H9 (cell line): Measurements from ENCODE around the gene NPRL2. TPM values are rescaled to one million over a fixed set of nuclear protein-coding genes. Genes with fewer than 3 reads are reported as not detected.

Experiments used
- DNase-seq: peaks from one replicate; pipeline ENCODE4 v3.0.0-alpha.2; 2017
- H2AFZ ChIP-seq: one replicate; pipeline ENCODE4 v1.6.1; 2013; ENCODE audit warnings: mild to moderate bottlenecking, low read length, control low read depth, moderate library complexity
- H2AK5ac ChIP-seq: 2 replicates; pipeline ENCODE4 v1.6.1; 2013; ENCODE audit warnings: low read length, control low read depth, mixed read lengths; ENCODE audit not compliant: insufficient read length
- H2BK120ac ChIP-seq: one replicate; pipeline ENCODE4 v1.6.1; 2013; ENCODE audit warnings: low read depth, mild to moderate bottlenecking, low read length, control low read depth, inconsistent platforms; ENCODE audit not compliant: poor library complexity, severe bottlenecking
- H2BK12ac ChIP-seq: 2 replicates; pipeline ENCODE4 v1.6.1; 2013; ENCODE audit warnings: low read length, control low read depth, mixed read lengths, low read depth; ENCODE audit not compliant: insufficient read length
- H2BK15ac ChIP-seq: 2 replicates; pipeline ENCODE4 v1.6.1; 2013; ENCODE audit warnings: low read depth, low read length, control low read depth
- H2BK20ac ChIP-seq: one replicate; pipeline ENCODE4 v1.6.1; 2013; ENCODE audit warnings: low read depth, mild to moderate bottlenecking, low read length, control low read depth, inconsistent platforms; ENCODE audit not compliant: poor library complexity, severe bottlenecking
- H2BK5ac ChIP-seq: 2 replicates; pipeline ENCODE4 v1.6.1; 2013; ENCODE audit warnings: low read length, control low read depth, mixed read lengths; ENCODE audit not compliant: insufficient read length
- H3K14ac ChIP-seq: 2 replicates; pipeline ENCODE4 v1.6.1; 2013; ENCODE audit warnings: low read length, control low read depth; ENCODE audit not compliant: insufficient read depth
- H3K18ac ChIP-seq: 2 replicates; pipeline ENCODE4 v1.6.1; 2013; ENCODE audit warnings: low read depth, mild to moderate bottlenecking, mixed read lengths, low read length, control low read depth; ENCODE audit not compliant: insufficient read length
- H3K23ac ChIP-seq: 2 replicates; pipeline ENCODE4 v1.6.1; 2013; ENCODE audit warnings: low read length, control low read depth, mixed read lengths, low read depth; ENCODE audit not compliant: insufficient read length
- H3K23me2 ChIP-seq: 2 replicates; pipeline ENCODE4 v1.6.1; 2013; ENCODE audit warnings: low read depth, mild to moderate bottlenecking, mixed read lengths, low read length, control low read depth; ENCODE audit not compliant: insufficient read length, poor library complexity, severe bottlenecking
- H3K27ac ChIP-seq: 2 replicates; pipeline ENCODE4 v1.5.1; 2013; ENCODE audit warnings: low read length, control low read depth, mixed read lengths, low read depth; ENCODE audit not compliant: insufficient read length
- H3K27me3 ChIP-seq: 2 replicates; pipeline ENCODE4 v1.6.1; 2013; ENCODE audit warnings: low read length, control low read depth, inconsistent platforms; ENCODE audit not compliant: insufficient read depth
- H3K4ac ChIP-seq: 2 replicates; pipeline ENCODE4 v1.6.1; 2013; ENCODE audit warnings: low read depth, mild to moderate bottlenecking, control low read depth, inconsistent platforms, low read length, moderate library complexity
- H3K4me1 ChIP-seq: 2 replicates; pipeline ENCODE4 v1.6.1; 2013; ENCODE audit warnings: low read length, control low read depth, inconsistent platforms; ENCODE audit not compliant: insufficient read depth
- H3K4me2 ChIP-seq: 2 replicates; pipeline ENCODE4 v1.6.1; 2013; ENCODE audit warnings: low read length, control low read depth, mixed read lengths; ENCODE audit not compliant: insufficient read length, insufficient read depth
- H3K56ac ChIP-seq: 2 replicates; pipeline ENCODE4 v1.6.1; 2013; ENCODE audit warnings: low read depth, mild to moderate bottlenecking, mixed read lengths, low read length, control low read depth; ENCODE audit not compliant: insufficient read length
- H3K79me1 ChIP-seq: 2 replicates; pipeline ENCODE4 v1.6.1; 2013; ENCODE audit warnings: low read depth, mild to moderate bottlenecking, moderate library complexity, low read length, control low read depth, inconsistent platforms; ENCODE audit not compliant: insufficient read depth, poor library complexity, severe bottlenecking
- H3K79me2 ChIP-seq: 2 replicates; pipeline ENCODE4 v1.6.1; 2013; ENCODE audit warnings: low read length, control low read depth, inconsistent platforms; ENCODE audit not compliant: insufficient read depth
- H3K9ac ChIP-seq: 2 replicates; pipeline ENCODE4 v1.6.1; 2013; ENCODE audit warnings: low read length, control low read depth, mixed read lengths; ENCODE audit not compliant: insufficient read length; ENCODE audit errors: extremely low read depth
- H3K9me3 ChIP-seq: one replicate; pipeline ENCODE4 v1.6.1; 2013; ENCODE audit warnings: low read depth, low read length, inconsistent platforms; ENCODE audit not compliant: control insufficient read depth
- H3T11ph ChIP-seq: one replicate; pipeline ENCODE4 v1.6.1; 2013; ENCODE audit warnings: mild to moderate bottlenecking, low read length, control low read depth, inconsistent platforms
- H4K20me1 ChIP-seq: one replicate; pipeline ENCODE4 v1.6.1; 2013; ENCODE audit not compliant: control insufficient read depth, insufficient read length, insufficient read depth
- H4K5ac ChIP-seq: 2 replicates; pipeline ENCODE4 v1.6.1; 2013; ENCODE audit warnings: low read depth, mild to moderate bottlenecking, mixed read lengths, low read length, control low read depth; ENCODE audit not compliant: insufficient read length
- H4K8ac ChIP-seq: replicated peaks from 2 replicates; pipeline ENCODE4 v1.6.1; 2013; ENCODE audit warnings: low read length, control low read depth, mixed read lengths, low read depth; ENCODE audit not compliant: insufficient read length
- H4K91ac ChIP-seq: 2 replicates; pipeline ENCODE4 v1.6.1; 2013; ENCODE audit warnings: low read depth, mild to moderate bottlenecking, moderate library complexity, mixed read lengths, low read length, control low read depth; ENCODE audit not compliant: insufficient read length
- H3K27ac Mint-ChIP-seq, 3 experiments: 2 replicates in 2 of 3; 3 replicates in 1 of 3; pipeline ENCODE4 v1.8.0; 2020 to 2021; ENCODE audit warnings: mixed read lengths in 3 of 3, mild to moderate bottlenecking in 1 of 3, moderate library complexity in 1 of 3
- H3K27me3 Mint-ChIP-seq: 2 replicates; pipeline ENCODE4 v1.8.0; 2021; ENCODE audit warnings: low read depth, mild to moderate bottlenecking, moderate library complexity, mixed read lengths
- H3K36me3 Mint-ChIP-seq, 3 experiments: 2 replicates in 2 of 3; 3 replicates in 1 of 3; pipeline ENCODE4 v1.8.0; 2020 to 2021; ENCODE audit warnings: low read depth in 3 of 3, mixed read lengths in 3 of 3; ENCODE audit not compliant: insufficient read depth in 1 of 3
- H3K4me1 Mint-ChIP-seq, 2 experiments: 2 replicates each; pipeline ENCODE4 v1.8.0; 2020; ENCODE audit warnings: mixed read lengths in 2 of 2
- H3K4me3 Mint-ChIP-seq, 2 experiments: 2 replicates in 1 of 2; 3 replicates in 1 of 2; pipeline ENCODE4 v1.8.0; 2020 to 2021; ENCODE audit warnings: mild to moderate bottlenecking in 2 of 2, mixed read lengths in 2 of 2, moderate library complexity in 1 of 2
- H3K9me3 Mint-ChIP-seq, 2 experiments: 2 replicates in 1 of 2; 3 replicates in 1 of 2; pipeline ENCODE4 v1.8.0; 2020; ENCODE audit warnings: mild to moderate bottlenecking in 2 of 2, mixed read lengths in 2 of 2, moderate library complexity in 1 of 2
- CTCF ChIP-seq: fragments of 200-600 bp; sonication (generic); conservative IDR thresholded peaks from 3 replicates; pipeline ENCODE4 v1.8.0; 2021; ENCODE audit warnings: antibody characterized with exemption, mild to moderate bottlenecking
- WGBS: extraction: QIAGEN DNeasy Blood & Tissue Kit; methylation state at CpG from one replicate; pipeline ENCODE4 v1.1.7; 2013; ENCODE audit warnings: missing lambda C conversion rate, low lambda C conversion rate, mixed read lengths; ENCODE audit not compliant: insufficient read length; ENCODE audit errors: extremely low coverage; 5-methylcytosine and 5-hydroxymethylcytosine counted together
- total RNA-seq: library from RNA; stranded (reverse); gene quantifications from 2 replicates; pipeline ENCODE4 v1.2.1, GENCODE V29; 2021

Gene NPRL2
- total RNA-seq, 1 experiment from 2014 or later, result 23.4 TPM

GRCh38 chr3:50318615-50319014 is 32.0 kb downstream of the NPRL2 start:
- Histone ChIP-seq H4K8ac (no peak overlapping the region), H3K27ac (no peak overlapping the region), H3K9me3 (no peaks in the 10 kb centered on the region), H4K91ac (no peak overlapping the region), H3K4me2 (no peak overlapping the region), H3K14ac (no peak overlapping the region), H3K79me1 (no peaks in the 10 kb centered on the region), H3K56ac (no peak overlapping the region), H2BK12ac (no peak overlapping the region), H3K27me3 (no peaks in the 10 kb centered on the region), H3K4ac (no peak overlapping the region), H2AFZ (no peak overlapping the region), H3K18ac (no peak overlapping the region), H2BK20ac (no peak overlapping the region), H3K23ac (no peak overlapping the region), H2BK5ac (no peak overlapping the region), H3K4me1 (peaks cover 6% of the 10 kb centered on the region; the same call in 1 of the 2 replicates), H2BK120ac (no peak overlapping the region), H3K79me2 (peaks cover 5% of the 10 kb centered on the region; the same call in 1 of the 2 replicates), H2AK5ac (no peak overlapping the region), H2BK15ac (no peak overlapping the region), H4K20me1 (no peaks in the 10 kb centered on the region), H3T11ph (no peak overlapping the region), H3K23me2 (peaks cover 15% of the 10 kb centered on the region), H3K9ac (no peak overlapping the region), H4K5ac (no peak overlapping the region)
- Mint-ChIP-seq H3K36me3 (peaks cover 47 to 54% (median 53%) of the 10 kb centered on the region in 3 experiments), H3K27me3 (no peaks in the 10 kb centered on the region), H3K9me3 (peaks cover 4 to 6% of the 10 kb centered on the region in 2 experiments), H3K27ac (peak overlapping the region in 1 of 3 experiments; percentile 80; a peak in 1 of 7 replicates), H3K4me1 (peaks cover 22 to 39% of the 10 kb centered on the region in 2 experiments), H3K4me3 (peak overlapping the region; percentile 19 to 44; a peak in 3 of 5 replicates)
- no peak for DNase-seq
- no peak for TF ChIP-seq CTCF
- no CpG with 5 or more reads among the region's 10 CpGs for WGBS
